Glomerular visceral epithelial cell (primary cell): ENCODE results near the gene SLC5A2.

Experiments used
- DNase-seq: peaks from one replicate; pipeline ENCODE4 v3.0.0-alpha.2; 2016; ENCODE audit errors: extremely low spot score

The SLC5A2 gene

GRCh38 chr16:31459687-31460581, 23.0 kb upstream of the SLC5A2 start:
- DNase-seq = peak; percentile 99

GRCh38 chr16:31460582-31461002, 22.3 kb upstream of the SLC5A2 start:
- no peak for DNase-seq

- DNase-seq = no peak
These were observed 21.6 kb upstream of the SLC5A2 start for GRCh38 chr16:31461201-31461920.

- no peak for DNase-seq
These were observed 20.8 kb upstream of the SLC5A2 start for GRCh38 chr16:31461921-31462804.

GRCh38 chr16:31464348-31464769, 18.6 kb upstream of the SLC5A2 start:
- DNase-seq = no peak

GRCh38 chr16:31464781-31465260, 18.1 kb upstream of the SLC5A2 start:
- DNase-seq = no peak

- no peak for DNase-seq
These were observed 17.0 kb upstream of the SLC5A2 start for GRCh38 chr16:31465788-31466370.

- DNase-seq = no peak
These were observed 16.5 kb upstream of the SLC5A2 start for GRCh38 chr16:31466381-31466841.

GRCh38 chr16:31467151-31467773, 15.7 kb upstream of the SLC5A2 start:
- DNase-seq = no peak

GRCh38 chr16:31467858-31468257, 15.1 kb upstream of the SLC5A2 start:
- DNase-seq = no peak

GRCh38 chr16:31470615-31471014, 12.3 kb upstream of the SLC5A2 start:
- DNase-seq = no peak

- no peak for DNase-seq
These were observed 11.6 kb upstream of the SLC5A2 start for GRCh38 chr16:31471241-31471874.

GRCh38 chr16:31471875-31472708, 10.8 kb upstream of the SLC5A2 start, which contains the start of gene TGFB1I1:
TSS of gene TGFB1I1 (plus strand) at chr16:31472152. CDS start at chr16:31472189, 37 bp downstream.
- peak; percentile 85 for DNase-seq

- DNase-seq = peak; percentile 84
These were observed 10.2 kb upstream of the SLC5A2 start for GRCh38 chr16:31472709-31473203.

GRCh38 chr16:31473264-31473984, 9.5 kb upstream of the SLC5A2 start:
- no peak for DNase-seq

GRCh38 chr16:31474173-31474714, 8.7 kb upstream of the SLC5A2 start:
- DNase-seq = no peak

- no peak for DNase-seq
These were observed 7.9 kb upstream of the SLC5A2 start for GRCh38 chr16:31474773-31475738.
